ENCODE data around the gene TRAK1.

GRCh38 chr3:42057561-42058211 is 33.5 kb upstream of the TRAK1 start:
- no peak for TF ChIP-seq CTCF (conservative IDR thresholded peaks at IDR 0.05; ENCODE audit: low read length)
- TF ChIP-seq EZH2phosphoT487 (IDR thresholded peaks at IDR 0.05; ENCODE audit: borderline replicate concordance) = no peak
